ENCODE results near the gene C14orf180.

- no peak for TF ChIP-seq YY1 (IDR thresholded peaks at IDR 0.05; ENCODE audit: insufficient read depth, insufficient read length)
- no peak for TF ChIP-seq SUZ12 (IDR thresholded peaks at IDR 0.05; ENCODE audit: extremely low read depth, insufficient read depth, insufficient read length)
These were observed 36.4 kb upstream of the C14orf180 start for GRCh38 chr14:104542871-104543830.
